ENCODE measurements around the gene MMS22L. TPM values are rescaled to one million over a fixed set of nuclear protein-coding genes. Genes with fewer than 3 reads are reported as not detected.

MMS22L gene
- polyA plus RNA-seq, 1 donor from 2014 or later: 8.3 TPM

DNA sequence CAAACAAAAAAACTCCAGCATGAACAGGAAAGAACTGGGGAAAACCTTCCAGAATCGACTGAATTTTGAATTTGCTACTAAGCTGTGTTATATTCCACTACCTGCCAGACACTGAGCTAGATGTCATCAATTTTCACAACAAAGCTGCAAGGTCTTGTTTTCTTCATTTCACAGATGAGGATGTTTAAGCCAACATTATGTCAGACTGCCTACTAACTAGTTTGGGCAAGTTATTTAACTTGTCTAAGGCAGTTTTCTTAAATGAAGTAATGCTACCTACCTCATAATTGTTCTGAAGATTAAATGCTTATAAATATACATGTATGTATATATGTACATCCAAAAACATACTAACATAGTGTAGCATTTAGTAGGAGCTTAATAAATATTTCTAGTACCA, 144.4 kb downstream of the MMS22L start:
- Histone ChIP-seq H3K9me2 (ENCODE audit: insufficient read depth, low read length) (no peaks in the 10 kb centered on the region), H3F3A (ENCODE audit: insufficient read depth, low read length, poor library complexity, severe bottlenecking) (no peaks in the 10 kb centered on the region), H3K27ac (ENCODE audit: low read length) (no peak overlapping the region), H3K36me3 (ENCODE audit: insufficient read depth, low read length) (no peaks in the 10 kb centered on the region), H3K79me2 (replicated peaks; ENCODE audit: insufficient read depth, low read length) (no peaks in the 10 kb centered on the region), H3K4me3 (ENCODE audit: low read length) (no peak overlapping the region), H2AFZ (ENCODE audit: low read depth, low read length) (no peak overlapping the region), H3K4me2 (ENCODE audit: low read length) (no peak overlapping the region), H3K27me3 (ENCODE audit: insufficient read depth, low read depth, low read length) (no peaks in the 10 kb centered on the region), H3K9me3 (ENCODE audit: low read length) (no peaks in the 10 kb centered on the region), H4K20me1 (ENCODE audit: insufficient read depth) (no peaks in the 10 kb centered on the region), H3K9ac (ENCODE audit: low read length) (no peak overlapping the region)
- TF ChIP-seq EZH2 (IDR thresholded peaks at IDR 0.05; ENCODE audit: borderline replicate concordance, insufficient read depth, low read length, poor library complexity, severe bottlenecking) (no peak), MXI1 (conservative IDR thresholded peaks at IDR 0.05; ENCODE audit: poor library complexity, severe bottlenecking) (no peak), TAF1 (IDR thresholded peaks at IDR 0.05; ENCODE audit: low read depth) (no peak), SMC3 (conservative IDR thresholded peaks at IDR 0.05; ENCODE audit: poor library complexity) (no peak)

DNA sequence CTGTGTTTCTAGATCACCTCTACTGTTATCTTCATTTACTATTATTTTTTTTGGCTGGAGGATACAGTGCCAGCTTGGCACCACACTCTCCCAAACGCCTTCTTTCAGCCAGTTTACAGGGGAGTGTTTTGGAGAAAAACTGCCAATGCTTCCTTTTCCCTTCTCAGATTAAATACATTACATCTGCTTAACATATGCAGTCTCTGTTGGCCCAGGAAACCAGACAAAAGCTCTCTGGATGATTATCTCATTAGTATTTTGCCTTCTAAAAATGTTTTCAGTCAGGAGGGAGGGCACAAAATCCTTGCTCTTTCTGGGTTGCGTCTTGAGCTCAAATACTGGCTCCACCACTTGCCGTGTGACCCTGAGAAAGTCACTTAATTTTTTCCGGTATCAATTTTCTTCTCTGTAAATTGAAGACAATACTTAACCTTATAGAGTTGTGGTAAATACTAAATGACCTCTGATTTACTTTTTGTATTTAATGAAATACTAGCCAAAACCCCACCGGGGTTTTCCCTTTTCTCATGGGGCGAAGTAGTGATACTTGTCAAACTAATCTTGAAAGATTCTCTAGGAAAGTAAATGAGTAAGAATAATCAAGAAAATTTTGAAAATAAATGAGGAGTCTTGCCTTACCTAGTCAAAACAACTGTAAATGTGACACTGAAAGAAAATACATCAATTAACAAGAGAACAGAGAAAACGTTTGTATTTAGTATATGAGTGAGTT, 146.2 kb downstream of the MMS22L start:
- no peak for TF ChIP-seq RAD21 (conservative IDR thresholded peaks at IDR 0.05)
- TF ChIP-seq, protein P1, sequence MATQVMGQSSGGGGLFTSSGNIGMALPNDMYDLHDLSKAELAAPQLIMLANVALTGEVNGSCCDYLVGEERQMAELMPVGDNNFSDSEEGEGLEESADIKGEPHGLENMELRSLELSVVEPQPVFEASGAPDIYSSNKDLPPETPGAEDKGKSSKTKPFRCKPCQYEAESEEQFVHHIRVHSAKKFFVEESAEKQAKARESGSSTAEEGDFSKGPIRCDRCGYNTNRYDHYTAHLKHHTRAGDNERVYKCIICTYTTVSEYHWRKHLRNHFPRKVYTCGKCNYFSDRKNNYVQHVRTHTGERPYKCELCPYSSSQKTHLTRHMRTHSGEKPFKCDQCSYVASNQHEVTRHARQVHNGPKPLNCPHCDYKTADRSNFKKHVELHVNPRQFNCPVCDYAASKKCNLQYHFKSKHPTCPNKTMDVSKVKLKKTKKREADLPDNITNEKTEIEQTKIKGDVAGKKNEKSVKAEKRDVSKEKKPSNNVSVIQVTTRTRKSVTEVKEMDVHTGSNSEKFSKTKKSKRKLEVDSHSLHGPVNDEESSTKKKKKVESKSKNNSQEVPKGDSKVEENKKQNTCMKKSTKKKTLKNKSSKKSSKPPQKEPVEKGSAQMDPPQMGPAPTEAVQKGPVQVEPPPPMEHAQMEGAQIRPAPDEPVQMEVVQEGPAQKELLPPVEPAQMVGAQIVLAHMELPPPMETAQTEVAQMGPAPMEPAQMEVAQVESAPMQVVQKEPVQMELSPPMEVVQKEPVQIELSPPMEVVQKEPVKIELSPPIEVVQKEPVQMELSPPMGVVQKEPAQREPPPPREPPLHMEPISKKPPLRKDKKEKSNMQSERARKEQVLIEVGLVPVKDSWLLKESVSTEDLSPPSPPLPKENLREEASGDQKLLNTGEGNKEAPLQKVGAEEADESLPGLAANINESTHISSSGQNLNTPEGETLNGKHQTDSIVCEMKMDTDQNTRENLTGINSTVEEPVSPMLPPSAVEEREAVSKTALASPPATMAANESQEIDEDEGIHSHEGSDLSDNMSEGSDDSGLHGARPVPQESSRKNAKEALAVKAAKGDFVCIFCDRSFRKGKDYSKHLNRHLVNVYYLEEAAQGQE (IDR thresholded peaks at IDR 0.05; ENCODE audit: borderline replicate concordance): no peak
- no peak for TF ChIP-seq SMC3 (conservative IDR thresholded peaks at IDR 0.05; ENCODE audit: poor library complexity)
- no peak for TF ChIP-seq EZH2 (IDR thresholded peaks at IDR 0.05; ENCODE audit: borderline replicate concordance, insufficient read depth, low read length, poor library complexity, severe bottlenecking)
- TF ChIP-seq EP300 (conservative IDR thresholded peaks at IDR 0.05; ENCODE audit: poor library complexity, severe bottlenecking): no peak
- TF ChIP-seq, protein P2, sequence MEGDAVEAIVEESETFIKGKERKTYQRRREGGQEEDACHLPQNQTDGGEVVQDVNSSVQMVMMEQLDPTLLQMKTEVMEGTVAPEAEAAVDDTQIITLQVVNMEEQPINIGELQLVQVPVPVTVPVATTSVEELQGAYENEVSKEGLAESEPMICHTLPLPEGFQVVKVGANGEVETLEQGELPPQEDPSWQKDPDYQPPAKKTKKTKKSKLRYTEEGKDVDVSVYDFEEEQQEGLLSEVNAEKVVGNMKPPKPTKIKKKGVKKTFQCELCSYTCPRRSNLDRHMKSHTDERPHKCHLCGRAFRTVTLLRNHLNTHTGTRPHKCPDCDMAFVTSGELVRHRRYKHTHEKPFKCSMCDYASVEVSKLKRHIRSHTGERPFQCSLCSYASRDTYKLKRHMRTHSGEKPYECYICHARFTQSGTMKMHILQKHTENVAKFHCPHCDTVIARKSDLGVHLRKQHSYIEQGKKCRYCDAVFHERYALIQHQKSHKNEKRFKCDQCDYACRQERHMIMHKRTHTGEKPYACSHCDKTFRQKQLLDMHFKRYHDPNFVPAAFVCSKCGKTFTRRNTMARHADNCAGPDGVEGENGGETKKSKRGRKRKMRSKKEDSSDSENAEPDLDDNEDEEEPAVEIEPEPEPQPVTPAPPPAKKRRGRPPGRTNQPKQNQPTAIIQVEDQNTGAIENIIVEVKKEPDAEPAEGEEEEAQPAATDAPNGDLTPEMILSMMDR (IDR thresholded peaks at IDR 0.05; ENCODE audit: poor library complexity, severe bottlenecking): no peak
- no peak for TF ChIP-seq MXI1 (conservative IDR thresholded peaks at IDR 0.05; ENCODE audit: poor library complexity, severe bottlenecking)
- TF ChIP-seq TAF1 (IDR thresholded peaks at IDR 0.05; ENCODE audit: low read depth): no peak
- TF ChIP-seq POLR2AphosphoS5 (IDR thresholded peaks at IDR 0.05): no peak
- Histone ChIP-seq H3K36me3 (ENCODE audit: insufficient read depth, low read length) (no peaks in the 10 kb centered on the region), H3K4me3 (ENCODE audit: low read length) (no peak overlapping the region), H3K4me2 (ENCODE audit: low read length) (no peak overlapping the region), H4K20me1 (ENCODE audit: insufficient read depth) (no peaks in the 10 kb centered on the region), H3K9ac (ENCODE audit: low read length) (no peak overlapping the region), H2AFZ (ENCODE audit: low read depth, low read length) (no peak overlapping the region), H3K27ac (ENCODE audit: low read length) (no peak overlapping the region), H3K9me2 (ENCODE audit: insufficient read depth, low read length) (no peaks in the 10 kb centered on the region), H3K27me3 (ENCODE audit: insufficient read depth, low read depth, low read length) (no peaks in the 10 kb centered on the region), H3F3A (ENCODE audit: insufficient read depth, low read length, poor library complexity, severe bottlenecking) (no peaks in the 10 kb centered on the region), H3K9me3 (ENCODE audit: low read length) (no peaks in the 10 kb centered on the region), H3K79me2 (replicated peaks; ENCODE audit: insufficient read depth, low read length) (no peaks in the 10 kb centered on the region)

Data from neural cell (in vitro differentiated cells).